Fibroblast of mammary gland (primary cell): ENCODE results near the gene MAGEF1.

Experiments used
- DNase-seq: peaks from one replicate; pipeline ENCODE4 v3.0.0-alpha.2; 2010; ENCODE audit warnings: low read depth
- H3K4me3 ChIP-seq: 2 replicates; pipeline ENCODE4 v1.5.1; 2011; ENCODE audit warnings: low read depth, mild to moderate bottlenecking, low read length, moderate library complexity; ENCODE audit not compliant: control insufficient read depth
- CTCF ChIP-seq: conservative IDR thresholded peaks from 2 replicates; pipeline ENCODE4 v1.5.1; 2011; ENCODE audit warnings: low read depth, low read length, inconsistent platforms; ENCODE audit not compliant: control insufficient read depth, insufficient read depth

The MAGEF1 gene

DNA sequence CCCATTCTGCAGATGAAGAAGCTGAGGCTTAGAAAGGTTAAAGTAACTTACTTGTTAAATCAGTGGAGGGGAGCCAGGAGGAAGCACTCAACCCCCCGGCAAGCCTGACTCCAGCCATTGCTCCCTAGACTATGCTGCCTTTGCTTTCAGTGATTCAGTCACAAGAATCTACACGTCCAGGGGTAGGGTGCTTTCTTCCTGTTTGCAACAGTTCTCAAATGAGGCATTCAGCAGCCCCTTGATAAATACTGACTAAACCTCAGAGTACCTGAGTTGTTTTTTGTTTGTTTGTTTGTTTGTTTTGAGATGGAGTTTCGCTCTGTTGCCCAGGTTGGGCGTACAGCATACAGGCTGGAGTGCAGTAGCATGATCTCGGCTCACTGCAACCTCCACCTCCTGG is 28.6 kb downstream of the MAGEF1 start:
- no peak for DNase-seq
- no peak overlapping the region for H3K4me3 ChIP-seq
- no peak for TF ChIP-seq CTCF

DNA sequence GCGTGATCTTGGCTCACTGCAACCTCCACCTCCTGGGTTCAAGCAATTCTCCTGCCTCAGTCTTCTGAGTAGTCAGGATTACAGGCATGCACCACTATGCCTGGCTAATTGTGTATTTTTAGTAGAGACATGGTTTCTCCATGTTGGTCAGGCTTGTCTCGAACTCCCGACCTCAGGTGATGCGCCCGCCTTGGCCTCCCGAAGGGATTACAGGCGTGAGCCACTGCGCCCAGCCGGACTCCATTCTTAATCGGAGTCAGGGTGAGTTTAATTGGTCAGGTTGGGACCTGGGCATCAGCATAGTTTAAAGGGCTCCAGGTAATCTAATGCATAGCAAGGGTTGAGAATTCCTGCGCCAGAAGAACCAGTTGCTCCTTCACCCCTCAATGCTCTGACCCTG is 29.2 kb downstream of the MAGEF1 start:
- H3K4me3 ChIP-seq, result no peak overlapping the region
- no peak for DNase-seq
- TF ChIP-seq CTCF, result no peak

DNA sequence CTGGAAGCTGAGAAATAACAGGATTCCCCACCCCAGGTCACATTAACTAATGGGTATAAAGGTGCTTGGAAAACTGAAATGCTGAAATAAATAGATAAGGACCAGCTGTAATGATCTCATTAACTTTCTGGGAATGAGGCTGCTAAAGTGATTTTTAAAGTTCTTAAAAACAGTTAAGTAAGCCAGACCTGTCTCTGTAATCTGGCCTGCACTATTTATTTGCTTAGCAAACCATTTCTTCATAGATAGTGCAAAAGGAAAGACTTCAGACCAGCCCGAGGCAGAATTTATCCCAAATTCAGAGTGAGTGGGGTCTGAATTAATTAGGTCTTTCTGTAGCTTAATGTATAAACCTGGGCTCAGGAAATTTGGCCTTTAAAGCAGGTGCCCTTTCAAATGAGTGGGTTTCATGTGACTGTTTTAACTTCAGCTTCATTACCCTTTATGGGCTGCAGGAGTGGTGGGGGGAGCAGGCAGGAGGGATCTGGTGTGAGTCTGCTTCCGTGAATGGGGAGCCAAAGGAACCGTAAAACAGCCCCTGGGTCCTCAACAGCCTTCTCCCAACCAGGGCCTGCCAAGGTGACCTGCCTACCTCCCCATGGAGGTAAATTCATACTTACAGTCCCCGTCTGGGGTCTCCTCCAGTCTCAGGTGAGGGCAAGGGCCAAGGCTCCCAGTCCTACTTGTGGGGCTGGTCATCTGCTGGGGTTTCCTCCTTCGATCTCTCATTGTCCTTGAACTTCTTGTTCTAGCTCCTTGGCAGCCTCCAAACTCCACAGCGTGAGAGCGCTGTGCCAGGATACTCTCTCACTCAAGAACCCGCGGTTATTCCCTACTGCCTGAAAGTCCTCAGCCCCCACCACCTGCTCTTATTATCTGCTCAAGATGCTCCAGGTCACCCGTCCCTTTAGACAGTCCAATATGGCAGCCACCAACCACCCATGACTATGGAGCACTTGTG is 31.2 kb downstream of the MAGEF1 start:
- no peak for DNase-seq
- H3K4me3 ChIP-seq, result no peak overlapping the region
- no peak for TF ChIP-seq CTCF

DNA sequence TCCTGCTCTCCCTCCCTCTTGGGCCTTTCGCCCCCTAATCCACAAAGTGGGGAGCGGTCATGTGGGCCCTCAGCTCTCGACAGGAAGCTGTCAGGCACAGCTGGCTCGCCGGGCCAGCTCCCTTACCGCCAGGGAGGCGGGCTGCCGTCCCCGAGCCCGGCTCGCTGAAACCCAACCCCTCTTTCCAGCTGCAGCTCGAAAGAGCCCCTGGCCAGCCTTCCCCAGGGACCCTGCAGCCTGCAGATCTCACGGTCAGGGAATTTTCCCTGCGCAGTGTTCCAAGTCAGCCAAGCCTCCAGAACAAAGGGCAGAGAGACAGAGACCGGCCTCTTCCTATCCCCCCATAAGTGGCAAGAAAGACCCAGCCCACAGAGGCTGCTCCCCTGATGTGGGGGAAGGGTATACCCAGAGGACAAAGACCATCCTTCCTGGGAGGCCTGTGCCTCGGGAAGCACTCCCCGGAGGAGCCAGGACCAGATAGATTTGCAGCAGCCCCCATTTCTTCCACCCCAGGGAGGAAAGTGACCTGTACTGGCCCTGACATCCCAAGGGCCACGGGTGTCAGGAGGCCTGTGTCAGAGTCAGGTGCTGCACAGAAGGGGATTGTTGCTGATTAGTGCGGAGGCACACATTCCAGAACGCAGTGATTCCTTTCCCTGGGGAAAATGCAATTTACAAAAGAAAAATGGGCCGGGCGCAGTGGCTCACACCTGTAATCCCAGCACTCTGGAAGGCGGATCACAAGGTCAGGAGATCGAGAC is 32.6 kb downstream of the MAGEF1 start:
- no peak overlapping the region for H3K4me3 ChIP-seq
- DNase-seq, result peak; percentile 31
- TF ChIP-seq CTCF, result no peak

DNA sequence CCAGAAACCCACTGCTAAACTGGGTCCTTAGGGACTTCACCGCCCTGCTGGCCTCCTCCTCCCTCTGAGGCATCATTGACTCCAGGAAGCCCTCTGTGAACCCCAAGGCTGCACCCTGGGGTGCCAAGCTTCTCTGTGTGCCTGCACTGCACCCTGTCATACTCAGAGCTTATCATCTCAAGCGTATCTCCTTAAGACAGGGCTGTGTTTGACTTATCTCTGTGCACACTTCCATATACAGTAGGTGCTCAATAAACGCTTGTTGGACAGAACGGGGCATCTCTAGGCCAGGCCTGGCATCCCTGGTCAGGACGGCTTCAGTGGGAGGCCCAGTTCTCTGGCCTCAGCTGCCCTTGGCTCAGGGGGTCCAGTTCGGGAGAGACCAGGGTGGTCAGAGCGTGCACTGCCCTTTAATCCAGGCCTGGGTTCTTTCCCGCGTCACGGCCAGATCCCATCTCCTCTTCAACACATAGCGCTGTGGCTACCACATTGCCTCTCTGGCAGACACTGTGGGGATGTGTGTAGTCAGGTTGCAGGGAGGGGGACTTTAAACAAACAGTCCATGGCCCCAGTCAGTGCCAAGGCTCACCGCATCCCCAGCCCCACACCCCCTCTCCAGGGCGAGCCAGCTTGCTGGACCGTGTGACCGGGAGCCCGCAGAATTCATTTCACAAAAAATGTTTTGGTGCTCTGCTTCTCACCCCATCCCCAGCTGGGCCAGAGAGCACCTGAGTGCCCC is 33.4 kb downstream of the MAGEF1 start:
- H3K4me3 ChIP-seq, result no peak overlapping the region
- no peak for TF ChIP-seq CTCF
- no peak for DNase-seq
